GM18907 (cell line): ENCODE measurements around the gene GID8.
A peak's percentile ranks its signal among the peaks of the same experiment; 100 is the strongest.

Source experiments
- ATAC-seq: cut with Tn5 transposase; IDR thresholded peaks from one replicate; pipeline ENCODE4 v1.9.1; 2021; ENCODE audit warnings: mild to moderate bottlenecking, moderate library complexity; ENCODE audit not compliant: unreplicated experiment

The GID8 gene

GRCh38 chr20:62941792-62942191 lies 3.8 kb downstream of the GID8 start:
- no peak for ATAC-seq

- no peak for ATAC-seq
These were observed 4.5 kb downstream of the GID8 start for GRCh38 chr20:62942456-62942855.

- ATAC-seq, result no peak
These were observed 5.4 kb downstream of the GID8 start for GRCh38 chr20:62943396-62943795.

GRCh38 chr20:62944184-62944583 lies 6.2 kb downstream of the GID8 start:
- ATAC-seq, result no peak

GRCh38 chr20:62944746-62945145 lies 6.8 kb downstream of the GID8 start:
- no peak for ATAC-seq

GRCh38 chr20:62945771-62946339 lies 7.9 kb downstream of the GID8 start:
- no peak for ATAC-seq

GRCh38 chr20:62946918-62947317 lies 9.0 kb downstream of the GID8 start:
- no peak for ATAC-seq

- ATAC-seq, result no peak
These were observed 9.8 kb downstream of the GID8 start for GRCh38 chr20:62947532-62948300.

- no peak for ATAC-seq
These were observed 11.3 kb downstream of the GID8 start for GRCh38 chr20:62949153-62949821.

GRCh38 chr20:62949962-62950361 lies 12.0 kb downstream of the GID8 start:
- no peak for ATAC-seq

- no peak for ATAC-seq
These were observed 12.8 kb downstream of the GID8 start for GRCh38 chr20:62950741-62951140.

- ATAC-seq, result no peak
These were observed 13.4 kb downstream of the GID8 start for GRCh38 chr20:62951143-62951895.

GRCh38 chr20:62951896-62952372 lies 14.0 kb downstream of the GID8 start:
- ATAC-seq, result no peak

- ATAC-seq, result peak; percentile 50
These were observed 14.5 kb downstream of the GID8 start, which contains the start of gene SLC17A9 for GRCh38 chr20:62952373-62952967. TSS of gene SLC17A9 (plus strand) at chr20:62952709. CDS start at chr20:62952831, 122 bp downstream.

GRCh38 chr20:62952968-62953838 lies 15.3 kb downstream of the GID8 start:
- peak; percentile 2 for ATAC-seq

GRCh38 chr20:62953839-62954703 lies 16.1 kb downstream of the GID8 start:
- peak; percentile 75 for ATAC-seq

- no peak for ATAC-seq
These were observed 17.8 kb downstream of the GID8 start for GRCh38 chr20:62955519-62956386.
